WTC11 (cell line): ENCODE results near the gene TRPV5. TPM values are rescaled to one million over a fixed set of nuclear protein-coding genes. Genes with fewer than 3 reads are reported as not detected.

Experiments
- ATAC-seq: fragments of 200-7000 bp; cut with Tn5 transposase; 2 replicates; pipeline ENCODE4 v1.10.0; 2021; ENCODE audit warnings: mild to moderate bottlenecking, moderate library complexity
- CTCF ChIA-PET: fragments of 300-600 bp; sonication (Branson Sonifier 250); formaldehyde crosslinking; loops from one replicate; lab custom pipeline; 2021; ENCODE audit warnings: antibody characterized with exemption; lab: Charles Lee
- POLR2A ChIA-PET: fragments of 350-600 bp; sonication (Branson Sonifier 250); formaldehyde crosslinking; loops from one replicate; lab custom pipeline; 2021; ENCODE audit warnings: antibody characterized with exemption; lab: Charles Lee
- DNase-seq: peaks from one replicate; pipeline ENCODE4 v3.0.0; 2021; ENCODE audit warnings: low spot score
- H3K27ac Mint-ChIP-seq: 2 replicates; pipeline ENCODE4 v1.8.0; 2021; ENCODE audit warnings: mixed read lengths
- H3K27me3 Mint-ChIP-seq: 2 replicates; pipeline ENCODE4 v1.8.0; 2021; ENCODE audit warnings: low read depth, mild to moderate bottlenecking, moderate library complexity, mixed read lengths
- H3K36me3 Mint-ChIP-seq: 2 replicates; pipeline ENCODE4 v1.8.0; 2021; ENCODE audit warnings: mixed read lengths
- H3K4me1 Mint-ChIP-seq: 2 replicates; pipeline ENCODE4 v1.8.0; 2022; ENCODE audit warnings: mixed read lengths
- H3K4me3 Mint-ChIP-seq: 2 replicates; pipeline ENCODE4 v1.8.0; 2021; ENCODE audit warnings: mild to moderate bottlenecking, moderate library complexity, mixed read lengths
- H3K9me3 Mint-ChIP-seq: 2 replicates; pipeline ENCODE4 v1.8.0; 2021; ENCODE audit warnings: mixed read lengths
- AR ChIP-seq: fragments of 250-450 bp; sonication (Bioruptor Pico); IDR thresholded peaks from 2 replicates; pipeline ENCODE4 v1.9.0; 2021; ENCODE audit warnings: mild to moderate bottlenecking
- ARID4B ChIP-seq: sonication (generic); formaldehyde crosslinking; IDR thresholded peaks from 2 replicates; pipeline ENCODE4 v1.8.0; 2023; ENCODE audit warnings: missing genetic modification reagents, mild to moderate bottlenecking, borderline replicate concordance
- ATF2 ChIP-seq: sonication (generic); formaldehyde crosslinking; IDR thresholded peaks from 2 replicates; pipeline ENCODE4 v1.8.1; 2022; ENCODE audit warnings: low read depth, missing genetic modification reagents, borderline replicate concordance
- CTCF ChIP-seq: fragments of 200-600 bp; IDR thresholded peaks from 2 replicates; pipeline ENCODE4 v1.8.0; 2022; ENCODE audit warnings: antibody characterized with exemption
- E2F4 ChIP-seq: sonication (generic); formaldehyde crosslinking; IDR thresholded peaks from 2 replicates; pipeline ENCODE4 v1.8.1; 2022; ENCODE audit warnings: low read depth, mild to moderate bottlenecking, moderate library complexity, missing genetic modification reagents, borderline replicate concordance
- FOXK1 ChIP-seq: sonication (generic); formaldehyde crosslinking; IDR thresholded peaks from 2 replicates; pipeline ENCODE4 v1.8.0; 2022; ENCODE audit warnings: mild to moderate bottlenecking, moderate library complexity, missing genetic modification reagents
- FOXP4 ChIP-seq: sonication (generic); formaldehyde crosslinking; IDR thresholded peaks from 2 replicates; pipeline ENCODE4 v1.8.0; 2022; ENCODE audit warnings: mild to moderate bottlenecking, missing genetic modification reagents
- GRHL2 ChIP-seq: fragments of 250-450 bp; sonication (Bioruptor Pico); IDR thresholded peaks from 2 replicates; pipeline ENCODE4 v1.8.0; 2022; ENCODE audit warnings: mild to moderate bottlenecking, moderate library complexity; ENCODE audit not compliant: insufficient replicate concordance, severe bottlenecking
- HMGA2 ChIP-seq: fragments of 250-450 bp; sonication (Bioruptor Pico); IDR thresholded peaks from 2 replicates; pipeline ENCODE4 v1.4.0; 2021; ENCODE audit warnings: mild to moderate bottlenecking, moderate library complexity
- IRF1 ChIP-seq: sonication (generic); formaldehyde crosslinking; IDR thresholded peaks from 2 replicates; pipeline ENCODE4 v1.8.0; 2023; ENCODE audit warnings: missing genetic modification reagents
- KAT7 ChIP-seq: sonication (generic); formaldehyde crosslinking; IDR thresholded peaks from 2 replicates; pipeline ENCODE4 v1.8.1; 2023; ENCODE audit warnings: missing genetic modification reagents, mild to moderate bottlenecking, borderline replicate concordance
- NFATC4 ChIP-seq: fragments of 250-450 bp; sonication (Bioruptor Pico); IDR thresholded peaks from 2 replicates; pipeline ENCODE4 v1.9.0; 2021; ENCODE audit warnings: mild to moderate bottlenecking
- NR3C1 ChIP-seq: sonication (generic); formaldehyde crosslinking; conservative IDR thresholded peaks from 2 replicates; pipeline ENCODE4 v1.8.1; 2023; ENCODE audit warnings: low read depth, mild to moderate bottlenecking, missing genetic modification reagents
- RORB ChIP-seq: fragments of 250-450 bp; sonication (Bioruptor Pico); IDR thresholded peaks from 2 replicates; pipeline ENCODE4 v1.9.0; 2021; ENCODE audit warnings: mild to moderate bottlenecking
- ZSCAN18 ChIP-seq: fragments of 250-450 bp; sonication (Bioruptor Pico); IDR thresholded peaks from 2 replicates; pipeline ENCODE4 v2.1.2; 2022; ENCODE audit warnings: mild to moderate bottlenecking, moderate library complexity
- total RNA-seq: library from RNA; stranded (reverse); gene quantifications from 3 replicates; pipeline ENCODE4 v1.2.3, GENCODE V29; 2021

The TRPV5 gene
- total RNA-seq, 1 experiment from 2014 or later: not detected

GRCh38 chr7:142869434-142869833 is 64.1 kb downstream of the TRPV5 start (continued):
- TF ChIP-seq CTCF: no peak
- no peak for TF ChIP-seq ZSCAN18
- TF ChIP-seq ARID4B: no peak
- no peak for TF ChIP-seq NR3C1 (CRISPR knock-in tag)
- TF ChIP-seq NFATC4 (CRISPR knock-in tag): no peak
- no peak for TF ChIP-seq FOXK1 (CRISPR knock-in tag)

GRCh38 chr7:142868986-142869415 is 64.5 kb downstream of the TRPV5 start:
- Mint-ChIP-seq H3K4me3 (no peak overlapping the region), H3K9me3 (peaks cover 6% of the 10 kb centered on the region), H3K27ac (no peak overlapping the region), H3K36me3 (no peaks in the 10 kb centered on the region; the same call in 1 of the 2 replicates), H3K4me1 (peaks cover 17% of the 10 kb centered on the region), H3K27me3 (no peaks in the 10 kb centered on the region)
- ATAC-seq: no peak
- CTCF ChIA-PET: interaction anchor here (0.8 to 1.0 kb wide), 2 partner anchors 14 to 236 kb away, joined by 3 read pairs; partner anchors contain the start of gene EPHB6
- POLR2A ChIA-PET: no interaction called here
- DNase-seq: no peak
- TF ChIP-seq E2F4 (no peak), AR (CRISPR knock-in tag) (no peak), FOXP4 (CRISPR knock-in tag) (no peak), FOXK1 (CRISPR knock-in tag) (no peak), KAT7 (CRISPR knock-in tag) (no peak), HMGA2 (CRISPR knock-in tag) (no peak), IRF1 (CRISPR knock-in tag) (no peak), ATF2 (no peak), RORB (CRISPR knock-in tag) (no peak), GRHL2 (no peak)
